Measurements from ENCODE around the gene S100A3.
"Not testable (repeated sequence)": the region's sequence is repeated elsewhere in the genome, so short reads cannot be mapped to it uniquely, and the experiment has no call there.

DNA sequence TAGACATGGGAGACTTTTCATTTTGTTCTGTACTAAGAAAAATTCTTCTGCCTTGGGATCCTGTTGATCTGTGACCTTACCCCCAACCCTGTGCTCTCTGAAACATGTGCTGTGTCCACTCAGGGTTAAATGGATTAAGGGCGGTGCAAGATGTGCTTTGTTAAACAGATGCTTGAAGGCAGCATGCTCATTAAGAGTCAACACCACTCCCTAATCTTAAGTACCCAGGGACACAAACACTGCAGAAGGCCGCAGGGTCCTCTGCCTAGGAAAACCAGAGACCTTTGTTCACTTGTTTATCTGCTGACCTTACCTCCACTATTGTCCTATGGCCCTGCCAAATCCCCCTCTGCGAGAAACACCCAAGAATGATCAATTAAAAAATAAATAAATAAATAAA, 34.5 kb upstream of the S100A3 start:
- TF ChIP-seq, protein P1, sequence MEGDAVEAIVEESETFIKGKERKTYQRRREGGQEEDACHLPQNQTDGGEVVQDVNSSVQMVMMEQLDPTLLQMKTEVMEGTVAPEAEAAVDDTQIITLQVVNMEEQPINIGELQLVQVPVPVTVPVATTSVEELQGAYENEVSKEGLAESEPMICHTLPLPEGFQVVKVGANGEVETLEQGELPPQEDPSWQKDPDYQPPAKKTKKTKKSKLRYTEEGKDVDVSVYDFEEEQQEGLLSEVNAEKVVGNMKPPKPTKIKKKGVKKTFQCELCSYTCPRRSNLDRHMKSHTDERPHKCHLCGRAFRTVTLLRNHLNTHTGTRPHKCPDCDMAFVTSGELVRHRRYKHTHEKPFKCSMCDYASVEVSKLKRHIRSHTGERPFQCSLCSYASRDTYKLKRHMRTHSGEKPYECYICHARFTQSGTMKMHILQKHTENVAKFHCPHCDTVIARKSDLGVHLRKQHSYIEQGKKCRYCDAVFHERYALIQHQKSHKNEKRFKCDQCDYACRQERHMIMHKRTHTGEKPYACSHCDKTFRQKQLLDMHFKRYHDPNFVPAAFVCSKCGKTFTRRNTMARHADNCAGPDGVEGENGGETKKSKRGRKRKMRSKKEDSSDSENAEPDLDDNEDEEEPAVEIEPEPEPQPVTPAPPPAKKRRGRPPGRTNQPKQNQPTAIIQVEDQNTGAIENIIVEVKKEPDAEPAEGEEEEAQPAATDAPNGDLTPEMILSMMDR (IDR thresholded peaks at IDR 0.05; ENCODE audit: low read depth, low read length, missing input control): not testable (repeated sequence)
- TF ChIP-seq SP1 (IDR thresholded peaks at IDR 0.05); REST (IDR thresholded peaks at IDR 0.05); ZBTB33 (IDR thresholded peaks at IDR 0.05); YY1 (IDR thresholded peaks at IDR 0.05); TAF1 (conservative IDR thresholded peaks at IDR 0.05); EGR1 (IDR thresholded peaks at IDR 0.05; ENCODE audit: low read depth in 2 of 2); RAD21 (IDR thresholded peaks at IDR 0.05); JUND (IDR thresholded peaks at IDR 0.05); GABPA (IDR thresholded peaks at IDR 0.05 in 1 of 2, conservative IDR thresholded peaks at IDR 0.05 in 1 of 2); HNF4G (IDR thresholded peaks at IDR 0.05): not testable (repeated sequence)
- TF ChIP-seq, protein P2, sequence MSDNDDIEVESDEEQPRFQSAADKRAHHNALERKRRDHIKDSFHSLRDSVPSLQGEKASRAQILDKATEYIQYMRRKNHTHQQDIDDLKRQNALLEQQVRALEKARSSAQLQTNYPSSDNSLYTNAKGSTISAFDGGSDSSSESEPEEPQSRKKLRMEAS (IDR thresholded peaks at IDR 0.05): not testable (repeated sequence)
- TF ChIP-seq, protein P3, sequence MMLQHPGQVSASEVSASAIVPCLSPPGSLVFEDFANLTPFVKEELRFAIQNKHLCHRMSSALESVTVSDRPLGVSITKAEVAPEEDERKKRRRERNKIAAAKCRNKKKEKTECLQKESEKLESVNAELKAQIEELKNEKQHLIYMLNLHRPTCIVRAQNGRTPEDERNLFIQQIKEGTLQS (IDR thresholded peaks at IDR 0.05): not testable (repeated sequence)
